BLaER1 (cell line): ENCODE results near the gene UPP1.

ENCODE experiments used
- H3K27ac ChIP-seq: shearing (Covaris generic); formaldehyde crosslinking; 2 replicates; pipeline ENCODE4 v1.8.1; 2022
- H3K27me3 ChIP-seq: shearing (Covaris generic); formaldehyde crosslinking; 2 replicates; pipeline ENCODE4 v1.8.1; 2022
- H3K36me3 ChIP-seq: shearing (Covaris generic); formaldehyde crosslinking; 2 replicates; pipeline ENCODE4 v1.8.1; 2022
- H3K4me1 ChIP-seq: shearing (Covaris generic); formaldehyde crosslinking; 2 replicates; pipeline ENCODE4 v1.8.1; 2022
- H3K4me2 ChIP-seq: shearing (Covaris generic); formaldehyde crosslinking; 2 replicates; pipeline ENCODE4 v1.8.1; 2022
- H3K4me3 ChIP-seq: shearing (Covaris generic); formaldehyde crosslinking; 2 replicates; pipeline ENCODE4 v1.8.1; 2022
- H3K9ac ChIP-seq: shearing (Covaris generic); formaldehyde crosslinking; 2 replicates; pipeline ENCODE4 v1.8.1; 2022
- H3K9me3 ChIP-seq: shearing (Covaris generic); formaldehyde crosslinking; 2 replicates; pipeline ENCODE4 v1.8.1; 2022
- H4K20me1 ChIP-seq: shearing (Covaris generic); formaldehyde crosslinking; 2 replicates; pipeline ENCODE4 v1.8.1; 2022
- Cebpa-rat ChIP-seq: shearing (Covaris generic); IDR thresholded peaks from 2 replicates; pipeline ENCODE4 v1.8.1; 2022

The UPP1 gene

GRCh38 chr7:48097521-48098231 lies 8.6 kb downstream of the UPP1 start:
- no peaks in the 10 kb centered on the region for H3K36me3 ChIP-seq
- H3K27me3 ChIP-seq = no peaks in the 10 kb centered on the region
- no peaks in the 10 kb centered on the region for H4K20me1 ChIP-seq
- no peak overlapping the region for H3K4me3 ChIP-seq
- no peak overlapping the region for H3K27ac ChIP-seq
- no peak for TF ChIP-seq Cebpa-rat
- H3K9ac ChIP-seq = no peak overlapping the region
- H3K4me1 ChIP-seq = no peaks in the 10 kb centered on the region
- no peak overlapping the region for H3K4me2 ChIP-seq
- H3K9me3 ChIP-seq = no peaks in the 10 kb centered on the region

GRCh38 chr7:48098846-48099245 lies 9.8 kb downstream of the UPP1 start:
- Histone ChIP-seq H3K27ac (no peak overlapping the region), H3K27me3 (no peaks in the 10 kb centered on the region), H3K9me3 (no peaks in the 10 kb centered on the region), H3K9ac (no peak overlapping the region), H3K4me1 (no peaks in the 10 kb centered on the region), H3K36me3 (no peaks in the 10 kb centered on the region), H4K20me1 (no peaks in the 10 kb centered on the region), H3K4me3 (no peak overlapping the region), H3K4me2 (no peak overlapping the region)
- TF ChIP-seq Cebpa-rat = no peak

GRCh38 chr7:48099781-48100180 lies 10.7 kb downstream of the UPP1 start:
- Histone ChIP-seq H3K36me3 (no peaks in the 10 kb centered on the region), H3K27ac (no peak overlapping the region), H3K27me3 (no peaks in the 10 kb centered on the region), H3K9ac (no peak overlapping the region), H3K4me3 (no peak overlapping the region), H3K4me1 (no peaks in the 10 kb centered on the region), H3K4me2 (no peak overlapping the region), H4K20me1 (no peaks in the 10 kb centered on the region), H3K9me3 (no peaks in the 10 kb centered on the region)
- no peak for TF ChIP-seq Cebpa-rat

- H3K36me3 ChIP-seq = no peaks in the 10 kb centered on the region
- no peaks in the 10 kb centered on the region for H3K27me3 ChIP-seq
- no peak overlapping the region for H3K4me2 ChIP-seq
Measured at GRCh38 chr7:48101352-48101751, 12.3 kb downstream of the UPP1 start.

GRCh38 chr7:48101968-48102367 lies 12.9 kb downstream of the UPP1 start:
- Histone ChIP-seq H3K4me2 (no peak overlapping the region), H3K27ac (no peak overlapping the region), H4K20me1 (no peaks in the 10 kb centered on the region), H3K36me3 (no peaks in the 10 kb centered on the region), H3K4me1 (no peaks in the 10 kb centered on the region), H3K4me3 (no peak overlapping the region), H3K27me3 (no peaks in the 10 kb centered on the region), H3K9ac (no peak overlapping the region), H3K9me3 (no peaks in the 10 kb centered on the region)
- no peak for TF ChIP-seq Cebpa-rat

More at GRCh38 chr7:48101352-48101751, 12.3 kb downstream of the UPP1 start:
- no peak overlapping the region for H3K4me3 ChIP-seq
- no peaks in the 10 kb centered on the region for H4K20me1 ChIP-seq
- H3K4me1 ChIP-seq = no peaks in the 10 kb centered on the region
- H3K9ac ChIP-seq = no peak overlapping the region
- no peak for TF ChIP-seq Cebpa-rat
- no peaks in the 10 kb centered on the region for H3K9me3 ChIP-seq
- H3K27ac ChIP-seq = no peak overlapping the region

GRCh38 chr7:48102530-48102929 lies 13.5 kb downstream of the UPP1 start:
- Histone ChIP-seq H3K9me3 (no peaks in the 10 kb centered on the region), H3K27ac (no peak overlapping the region), H4K20me1 (no peaks in the 10 kb centered on the region), H3K4me3 (no peak overlapping the region), H3K4me2 (no peak overlapping the region), H3K36me3 (no peaks in the 10 kb centered on the region), H3K27me3 (no peaks in the 10 kb centered on the region), H3K4me1 (no peaks in the 10 kb centered on the region), H3K9ac (no peak overlapping the region)
- no peak for TF ChIP-seq Cebpa-rat

GRCh38 chr7:48105045-48105444 lies 16.0 kb downstream of the UPP1 start:
- no peak for TF ChIP-seq Cebpa-rat
- Histone ChIP-seq H3K4me2 (no peak overlapping the region), H3K9ac (no peak overlapping the region), H3K27me3 (no peaks in the 10 kb centered on the region), H3K4me3 (no peak overlapping the region), H3K9me3 (no peaks in the 10 kb centered on the region), H3K27ac (no peak overlapping the region), H4K20me1 (no peaks in the 10 kb centered on the region), H3K36me3 (no peaks in the 10 kb centered on the region), H3K4me1 (no peaks in the 10 kb centered on the region; the same call in 1 of the 2 replicates)

- Histone ChIP-seq H3K9ac (no peak overlapping the region), H3K27me3 (no peaks in the 10 kb centered on the region), H3K4me2 (no peak overlapping the region), H4K20me1 (no peaks in the 10 kb centered on the region), H3K9me3 (no peaks in the 10 kb centered on the region), H3K4me3 (no peak overlapping the region), H3K27ac (no peak overlapping the region), H3K4me1 (no peaks in the 10 kb centered on the region; the same call in 1 of the 2 replicates), H3K36me3 (no peaks in the 10 kb centered on the region)
- no peak for TF ChIP-seq Cebpa-rat
Measured at GRCh38 chr7:48106906-48107659, 18.0 kb downstream of the UPP1 start.

- H3K9ac ChIP-seq = no peak overlapping the region
- no peaks in the 10 kb centered on the region for H3K27me3 ChIP-seq
- H3K27ac ChIP-seq = no peak overlapping the region
- H3K4me1 ChIP-seq = no peaks in the 10 kb centered on the region; the same call in 1 of the 2 replicates
- no peaks in the 10 kb centered on the region for H3K9me3 ChIP-seq
- no peak overlapping the region for H3K4me3 ChIP-seq
- H4K20me1 ChIP-seq = no peaks in the 10 kb centered on the region
- no peaks in the 10 kb centered on the region for H3K36me3 ChIP-seq
- no peak overlapping the region for H3K4me2 ChIP-seq
- TF ChIP-seq Cebpa-rat = no peak
Measured at GRCh38 chr7:48107926-48108472, 18.9 kb downstream of the UPP1 start.
